Measurements from ENCODE around the gene DICER1.

DNA sequence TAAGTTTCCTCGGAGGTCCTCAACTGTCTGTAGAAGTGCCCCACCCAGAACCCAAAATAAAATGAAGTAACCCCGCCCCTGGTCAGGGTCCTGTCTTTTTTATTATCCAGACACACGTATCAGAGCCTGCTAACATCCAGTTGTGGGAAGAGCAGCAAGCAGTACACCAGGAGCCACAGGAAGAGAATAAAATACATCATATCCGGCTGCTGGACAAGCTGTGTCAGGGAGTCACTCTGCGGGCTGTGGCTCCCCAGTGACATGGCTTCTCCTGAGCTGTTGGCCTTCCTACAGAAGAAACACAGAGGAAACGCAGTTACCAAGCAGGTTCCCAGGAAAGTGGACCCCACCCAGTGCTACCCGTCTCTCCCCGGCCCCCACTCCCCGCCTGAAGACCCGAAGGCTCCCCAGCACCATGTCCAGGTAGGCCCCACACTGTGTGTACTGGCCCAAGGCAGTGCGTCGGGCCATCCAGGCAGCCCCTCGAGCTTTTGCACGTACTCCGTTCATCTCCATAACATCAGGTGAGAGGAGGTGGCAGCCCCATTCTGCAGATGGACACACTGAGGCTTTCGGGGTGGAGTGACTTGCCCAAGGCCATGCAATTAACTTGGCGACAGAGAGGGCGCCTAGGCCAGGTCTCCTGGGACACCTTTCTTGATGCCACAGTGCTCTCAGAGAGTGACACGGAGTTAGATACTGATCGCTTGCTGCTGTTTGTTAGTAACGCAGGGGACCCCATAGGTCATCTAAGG is 34.3 kb upstream of the DICER1 start:
- TF ChIP-seq, protein P1, sequence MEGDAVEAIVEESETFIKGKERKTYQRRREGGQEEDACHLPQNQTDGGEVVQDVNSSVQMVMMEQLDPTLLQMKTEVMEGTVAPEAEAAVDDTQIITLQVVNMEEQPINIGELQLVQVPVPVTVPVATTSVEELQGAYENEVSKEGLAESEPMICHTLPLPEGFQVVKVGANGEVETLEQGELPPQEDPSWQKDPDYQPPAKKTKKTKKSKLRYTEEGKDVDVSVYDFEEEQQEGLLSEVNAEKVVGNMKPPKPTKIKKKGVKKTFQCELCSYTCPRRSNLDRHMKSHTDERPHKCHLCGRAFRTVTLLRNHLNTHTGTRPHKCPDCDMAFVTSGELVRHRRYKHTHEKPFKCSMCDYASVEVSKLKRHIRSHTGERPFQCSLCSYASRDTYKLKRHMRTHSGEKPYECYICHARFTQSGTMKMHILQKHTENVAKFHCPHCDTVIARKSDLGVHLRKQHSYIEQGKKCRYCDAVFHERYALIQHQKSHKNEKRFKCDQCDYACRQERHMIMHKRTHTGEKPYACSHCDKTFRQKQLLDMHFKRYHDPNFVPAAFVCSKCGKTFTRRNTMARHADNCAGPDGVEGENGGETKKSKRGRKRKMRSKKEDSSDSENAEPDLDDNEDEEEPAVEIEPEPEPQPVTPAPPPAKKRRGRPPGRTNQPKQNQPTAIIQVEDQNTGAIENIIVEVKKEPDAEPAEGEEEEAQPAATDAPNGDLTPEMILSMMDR (IDR thresholded peaks at IDR 0.05; ENCODE audit: poor library complexity, severe bottlenecking) = no peak
- TF ChIP-seq EP300 (conservative IDR thresholded peaks at IDR 0.05; ENCODE audit: poor library complexity, severe bottlenecking) = no peak

Data from neural cell (in vitro differentiated cells).